Measurements from ENCODE around the gene NUDT3. TPM values are rescaled to one million over a fixed set of nuclear protein-coding genes. Genes with fewer than 3 reads are reported as not detected.

NUDT3 gene
- total RNA-seq, 1 experiment from 2014 or later = 25.2 TPM

DNA sequence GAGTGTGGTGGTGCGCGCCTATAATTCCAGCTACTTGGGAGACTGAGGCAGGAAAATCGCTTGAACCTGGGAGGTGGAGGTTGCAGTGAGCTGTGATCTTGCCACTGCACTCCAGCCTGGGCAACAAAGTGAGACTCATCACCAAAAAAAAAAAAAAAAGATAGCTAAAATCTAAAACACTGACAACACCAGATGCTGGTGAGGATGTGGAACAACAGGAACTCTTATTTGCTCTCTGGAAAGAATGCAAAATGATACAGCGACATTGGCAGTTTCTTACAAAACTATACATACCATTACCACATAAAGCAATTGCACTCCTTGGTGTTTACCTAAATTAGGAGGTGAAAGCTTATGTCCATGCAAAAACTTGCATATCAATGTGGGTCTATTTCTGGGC is 80.2 kb downstream of the NUDT3 start:
- intact Hi-C loops (cut with micrococcal nuclease) = no loop called here
- H3K36me3 ChIP-seq (ENCODE audit: control insufficient read depth in 1 of 2, insufficient read depth in 2 of 2, low read length in 2 of 2) = no peaks in the 10 kb centered on the region
- no peaks in the 10 kb centered on the region for H3K9me3 ChIP-seq (ENCODE audit: control insufficient read depth in 1 of 2, insufficient read depth in 1 of 2, low read depth in 1 of 2, low read length in 2 of 2)
- TF ChIP-seq CEBPB (IDR thresholded peaks at IDR 0.05; ENCODE audit: low read depth) (no peak), POLR2AphosphoS5 (IDR thresholded peaks at IDR 0.05; ENCODE audit: low read depth, low read length) (no peak), SP1 (IDR thresholded peaks at IDR 0.05; ENCODE audit: low read depth) (no peak), EGR1 (IDR thresholded peaks at IDR 0.05; ENCODE audit: low read depth) (no peak), ZFX (IDR thresholded peaks at IDR 0.05) (no peak), CTCF (IDR thresholded peaks at IDR 0.05 in 2 of 3, conservative IDR thresholded peaks at IDR 0.05 in 1 of 3; ENCODE audit: borderline replicate concordance in 1 of 3, insufficient read depth in 1 of 3, low read depth in 2 of 3, low read length in 2 of 3) (no peak), ZBTB33 (IDR thresholded peaks at IDR 0.05; ENCODE audit: extremely low read depth, insufficient replicate concordance, low read length) (no peak), RAD21 (IDR thresholded peaks at IDR 0.05; ENCODE audit: low read depth) (no peak), ZNF274 (IDR thresholded peaks at IDR 0.05; ENCODE audit: low read depth, low read length) (no peak), EZH2phosphoT487 (IDR thresholded peaks at IDR 0.05; ENCODE audit: borderline replicate concordance) (no peak), TCF7L2 (IDR thresholded peaks at IDR 0.05; ENCODE audit: borderline replicate concordance, extremely low read depth, insufficient read depth, insufficient read length) (no peak), MAX (IDR thresholded peaks at IDR 0.05) (no peak), SIN3A (IDR thresholded peaks at IDR 0.05; ENCODE audit: low read depth) (no peak), POLR2A (IDR thresholded peaks at IDR 0.05; ENCODE audit: borderline replicate concordance, extremely low read depth, insufficient read depth, insufficient read length) (no peak), SRF (IDR thresholded peaks at IDR 0.05; ENCODE audit: low read depth) (no peak), EZH2 (IDR thresholded peaks at IDR 0.05) (no peak), JUND (IDR thresholded peaks at IDR 0.05) (no peak), ELF1 (IDR thresholded peaks at IDR 0.05; ENCODE audit: borderline replicate concordance, low read depth) (no peak)
- ATAC-seq = no peak
- no peaks in the 10 kb centered on the region for H3K9me2 ChIP-seq (ENCODE audit: insufficient read depth)
- ChIA-PET RAD21 (ENCODE audit: low non-redundant PET in 1 of 2, low total read pairs in 2 of 2, uncharacterized antibody in 2 of 2, unreplicated experiment in 2 of 2) (no interaction called here), CTCF (no interaction called here), POLR2A (no interaction called here)
- H3K79me2 ChIP-seq (ENCODE audit: insufficient read depth, low read length) = peaks cover 80% of the 10 kb centered on the region
- no peaks in the 10 kb centered on the region for H3K27me3 ChIP-seq (ENCODE audit: insufficient read depth, low read length)
- H3K4me3 ChIP-seq (replicated peaks in 1 of 2; ENCODE audit: low read depth in 1 of 2, low read length in 2 of 2) = no peak overlapping the region
- no peak overlapping the region for H3K27ac ChIP-seq (ENCODE audit: low read depth, low read length)
- H3K4me1 ChIP-seq (ENCODE audit: control insufficient read depth in 1 of 2, insufficient read depth in 2 of 2, low read length in 2 of 2) = peaks cover 0 to 7% of the 10 kb centered on the region in 2 experiments; a peak in 2 of 4 replicates
- no peak overlapping the region for H3K9ac ChIP-seq (ENCODE audit: low read length)
- no TSS peak for BruUV-seq (replicated peaks)
- no peak overlapping the region for H2AFZ ChIP-seq (ENCODE audit: low read depth, low read length, poor library complexity, severe bottlenecking)
- peaks cover 8% of the 10 kb centered on the region; the same call in 1 of the 2 replicates for H4K20me1 ChIP-seq (ENCODE audit: insufficient read depth)
- H3K4me2 ChIP-seq (ENCODE audit: low read length) = no peak overlapping the region
- no peak for DNase-seq (ENCODE audit: low read depth, low spot score)

All from HCT116 (cell line).